Body of pancreas (tissue), 4 donors: ENCODE data around the gene LTBP2. TPM values are rescaled to one million over a fixed set of nuclear protein-coding genes. Genes with fewer than 3 reads are reported as not detected.

Experiments used
- ATAC-seq: fragments of 150-250 bp; one replicate; pipeline ENCODE4 v1.9.1; 2016
- DNase-seq, 4 donors: peaks; one replicate each; pipeline ENCODE4 v3.0.0-alpha.2; 2019
- H3K27ac ChIP-seq, 4 donors: fragments of 200-600 bp; sonication (generic); 1 replicate in 3 of 4; 2 replicates in 1 of 4; pipeline versions ENCODE4 v1.5.1 to v1.6.1; 2016 to 2019; ENCODE audit warnings: mild to moderate bottlenecking in 1 of 4, mixed read lengths in 1 of 4, moderate library complexity in 1 of 4
- H3K27me3 ChIP-seq, 2 donors: fragments of 200-600 bp; sonication (generic); one replicate each; pipeline ENCODE4 v1.6.0; 2016; ENCODE audit warnings: mild to moderate bottlenecking in 1 of 2
- H3K36me3 ChIP-seq, 2 donors: fragments of 200-600 bp; sonication (generic); replicated peaks in 1 of 2; 2 replicates each; pipeline ENCODE4 v1.5.1; 2016; ENCODE audit warnings: low read depth in 2 of 2; ENCODE audit not compliant: insufficient read depth in 1 of 2
- H3K4me1 ChIP-seq: fragments of 200-600 bp; sonication (generic); one replicate; pipeline ENCODE4 v1.6.0; 2016
- H3K4me3 ChIP-seq, 2 donors: fragments of 200-600 bp; sonication (generic); 1 replicate in 1 of 2; 2 replicates in 1 of 2; pipeline ENCODE4 v1.5.1; 2016 to 2019
- H3K9me3 ChIP-seq, 3 donors: fragments of 200-600 bp; sonication (generic); 1 replicate in 2 of 3; 2 replicates in 1 of 3; pipeline ENCODE4 v1.5.1; 2016
- CTCF ChIP-seq, 7 experiments: fragments of 450-650 bp in 4 of 7; fragments of 200-600 bp in 3 of 7; sonication (generic) in 3 of 7; IDR thresholded peaks; one replicate each; pipeline ENCODE4 v1.5.1; 2016 to 2019; ENCODE audit warnings: antibody characterized with exemption in 7 of 7
- POLR2A ChIP-seq, 3 donors: fragments of 450-650 bp; IDR thresholded peaks; one replicate each; pipeline ENCODE4 v1.6.1; 2016; ENCODE audit warnings: antibody characterized with exemption in 3 of 3, mild to moderate bottlenecking in 2 of 3
- whole genome bisulfite sequencing, 2 donors: methylation state at CpG; one replicate each; pipeline ENCODE4 v1.1.5; 2017; 5-methylcytosine and 5-hydroxymethylcytosine counted together
- intact Hi-C: fragments of 100-400 bp; cut with DNase I; formaldehyde crosslinking; loops from one replicate; pipeline ENCODE4 v1.15.1; 2023
- total RNA-seq, 2 donors: library from RNA; depleted of rRNA; stranded (reverse); fragments of >200 nt; gene quantifications; one replicate each; pipeline ENCODE4 v1.1.0, GENCODE V29; 2016

LTBP2 gene
- total RNA-seq, 2 donors from 2014 or later: 15.8 to 20.4 TPM

GRCh38 chr14:74572726-74573301 lies 39.2 kb downstream of the LTBP2 start:
- WGBS, 2 donors: 74 to 79% methylated on average over 15 of the region's 15 CpGs
- H3K36me3 ChIP-seq: no peaks in the 10 kb centered on the region
- H3K27me3 ChIP-seq: no peaks in the 10 kb centered on the region

GRCh38 chr14:74571901-74572725 lies 39.9 kb downstream of the LTBP2 start:
- 40 to 51% methylated on average over 8 of the region's 8 CpGs for WGBS, 2 donors
- H3K27ac ChIP-seq: peak overlapping the region in 2 of 4 donors; percentile 39 to 48
- intact Hi-C loops: no loop called here
- no peaks in the 10 kb centered on the region for H3K9me3 ChIP-seq
- H3K4me1 ChIP-seq: no peaks in the 10 kb centered on the region
- ATAC-seq (peak; percentile 54), DNase-seq (peak in 1 of 4 donors; percentile 50)
- H3K36me3 ChIP-seq: no peaks in the 10 kb centered on the region
- H3K4me3 ChIP-seq: no peak overlapping the region
- no peaks in the 10 kb centered on the region for H3K27me3 ChIP-seq
- TF ChIP-seq CTCF (IDR thresholded peaks at IDR 0.05) (no peak), POLR2A (IDR thresholded peaks at IDR 0.05) (no peak)

More at GRCh38 chr14:74572726-74573301, 39.2 kb downstream of the LTBP2 start:
- no peak for TF ChIP-seq CTCF (IDR thresholded peaks at IDR 0.05)
- TF ChIP-seq POLR2A (IDR thresholded peaks at IDR 0.05): no peak
- intact Hi-C loops: no loop called here
- Histone ChIP-seq H3K4me1 (no peaks in the 10 kb centered on the region), H3K4me3 (no peak overlapping the region), H3K27ac (peak overlapping the region in 2 of 4 donors; percentile 39 to 48), H3K9me3 (no peaks in the 10 kb centered on the region)
- ATAC-seq (no peak), DNase-seq (no peak)

GRCh38 chr14:74571441-74571841 lies 40.6 kb downstream of the LTBP2 start:
- 67 to 70% methylated on average over 9 of the region's 9 CpGs for WGBS, 2 donors
- H3K27ac ChIP-seq: peak overlapping the region in 2 of 4 donors; percentile 14 to 48
- H3K4me3 ChIP-seq: no peak overlapping the region
- no peaks in the 10 kb centered on the region for H3K36me3 ChIP-seq
- peak; percentile 7 for ATAC-seq
- no peaks in the 10 kb centered on the region for H3K4me1 ChIP-seq
- no peaks in the 10 kb centered on the region for H3K9me3 ChIP-seq
- TF ChIP-seq CTCF (IDR thresholded peaks at IDR 0.05) (no peak), POLR2A (IDR thresholded peaks at IDR 0.05) (no peak)
- DNase-seq: no peak
- intact Hi-C loops: no loop called here
- H3K27me3 ChIP-seq: no peaks in the 10 kb centered on the region

GRCh38 chr14:74570696-74571095 lies 41.3 kb downstream of the LTBP2 start:
- intact Hi-C loops: no loop called here
- H3K4me1 ChIP-seq: no peaks in the 10 kb centered on the region
- TF ChIP-seq CTCF (IDR thresholded peaks at IDR 0.05) (no peak), POLR2A (IDR thresholded peaks at IDR 0.05) (no peak)

More at GRCh38 chr14:74570696-74571095, 41.3 kb downstream of the LTBP2 start:
- Histone ChIP-seq H3K27me3 (no peaks in the 10 kb centered on the region), H3K9me3 (no peaks in the 10 kb centered on the region), H3K27ac (no peak overlapping the region), H3K36me3 (no peaks in the 10 kb centered on the region), H3K4me3 (no peak overlapping the region)
- ATAC-seq (no peak), DNase-seq (no peak)
- 92 to 94% methylated on average over 4 to 5 of the region's 5 CpGs for WGBS, 2 donors
